Neuronal stem cell (in vitro differentiated cells): ENCODE measurements around the gene FTSJ1.

Experiments
- DNase-seq: peaks from one replicate; pipeline ENCODE4 v3.0.0-alpha.2; 2013; ENCODE audit warnings: low spot score
- H2AFZ ChIP-seq: one replicate; pipeline ENCODE4 v1.6.1; 2013; ENCODE audit warnings: mild to moderate bottlenecking, low read length, inconsistent platforms
- H2AK5ac ChIP-seq: 2 replicates; pipeline ENCODE4 v1.6.1; 2013; ENCODE audit warnings: low read depth, mild to moderate bottlenecking, inconsistent platforms, low read length, moderate library complexity, mixed read lengths
- H2BK120ac ChIP-seq: 2 replicates; pipeline ENCODE4 v1.6.1; 2013; ENCODE audit warnings: low read depth, mild to moderate bottlenecking, inconsistent platforms, low read length, moderate library complexity, mixed read lengths
- H2BK12ac ChIP-seq: one replicate; pipeline ENCODE4 v1.6.1; 2013; ENCODE audit warnings: low read length, inconsistent platforms
- H2BK15ac ChIP-seq: 2 replicates; pipeline ENCODE4 v1.6.1; 2013; ENCODE audit warnings: mild to moderate bottlenecking, low read length, inconsistent platforms, mixed read lengths
- H2BK5ac ChIP-seq: one replicate; pipeline ENCODE4 v1.6.1; 2013; ENCODE audit warnings: inconsistent platforms, mild to moderate bottlenecking, low read length, moderate library complexity
- H3K14ac ChIP-seq: one replicate; pipeline ENCODE4 v1.6.1; 2013; ENCODE audit warnings: low read length, inconsistent platforms
- H3K18ac ChIP-seq: 2 replicates; pipeline ENCODE4 v1.6.1; 2013; ENCODE audit warnings: low read length, inconsistent platforms
- H3K23ac ChIP-seq: 2 replicates; pipeline ENCODE4 v1.6.1; 2013; ENCODE audit warnings: low read depth, mild to moderate bottlenecking, mixed read lengths, low read length, inconsistent platforms; ENCODE audit not compliant: poor library complexity
- H3K27ac ChIP-seq: replicated peaks from 3 replicates; pipeline ENCODE4 v1.5.1; 2013; ENCODE audit warnings: low read length, inconsistent platforms
- H3K27me3 ChIP-seq, 3 experiments: 2 replicates each; pipeline ENCODE4 v1.6.1; 2013; ENCODE audit warnings: low read length in 3 of 3, mild to moderate bottlenecking in 2 of 3, inconsistent platforms in 1 of 3, low read depth in 1 of 3, mixed read lengths in 1 of 3, moderate library complexity in 1 of 3; ENCODE audit not compliant: control insufficient read depth in 3 of 3, insufficient read depth in 3 of 3
- H3K36me3 ChIP-seq, 2 donors: replicated peaks in 1 of 2; 2 replicates each; pipeline ENCODE4 v1.6.1; 2013; ENCODE audit warnings: low read length in 2 of 2; ENCODE audit not compliant: control insufficient read depth in 2 of 2, insufficient read depth in 2 of 2
- H3K4ac ChIP-seq: 2 replicates; pipeline ENCODE4 v1.6.1; 2013; ENCODE audit warnings: inconsistent platforms, mild to moderate bottlenecking, low read length, moderate library complexity
- H3K4me1 ChIP-seq, 2 donors: 1 replicate in 1 of 2; 2 replicates in 1 of 2; pipeline ENCODE4 v1.6.1; 2013; ENCODE audit warnings: low read length in 2 of 2, low read depth in 1 of 2; ENCODE audit not compliant: control insufficient read depth in 2 of 2, insufficient read depth in 1 of 2
- H3K4me2 ChIP-seq: one replicate; pipeline ENCODE4 v1.6.1; 2013; ENCODE audit warnings: mild to moderate bottlenecking, low read length, inconsistent platforms; ENCODE audit not compliant: insufficient read depth, poor library complexity, severe bottlenecking
- H3K4me3 ChIP-seq, 2 donors: 2 replicates each; pipeline ENCODE4 v1.5.1; 2013; ENCODE audit warnings: low read length in 2 of 2, mild to moderate bottlenecking in 2 of 2, inconsistent platforms in 1 of 2, moderate library complexity in 1 of 2
- H3K79me1 ChIP-seq: one replicate; pipeline ENCODE4 v1.6.1; 2013; ENCODE audit warnings: low read depth, mild to moderate bottlenecking, inconsistent platforms, low read length, moderate library complexity
- H3K9ac ChIP-seq: one replicate; pipeline ENCODE4 v1.6.1; 2013; ENCODE audit warnings: mild to moderate bottlenecking, low read depth, low read length, inconsistent platforms; ENCODE audit not compliant: poor library complexity
- H3K9me3 ChIP-seq, 2 donors: replicated peaks in 1 of 2; 2 replicates each; pipeline versions ENCODE3 to v1.6.1; 2013; ENCODE audit warnings: low read length in 2 of 2, mild to moderate bottlenecking in 2 of 2, inconsistent platforms in 1 of 2, low read depth in 1 of 2, mixed read lengths in 1 of 2, moderate library complexity in 1 of 2; ENCODE audit not compliant: control insufficient read depth in 2 of 2, insufficient read depth in 1 of 2
- H4K8ac ChIP-seq: one replicate; pipeline ENCODE4 v1.6.1; 2013; ENCODE audit warnings: low read depth, mild to moderate bottlenecking, inconsistent platforms, low read length, moderate library complexity
- H4K91ac ChIP-seq: one replicate; pipeline ENCODE4 v1.6.1; 2013; ENCODE audit warnings: low read length, low read depth, mild to moderate bottlenecking, inconsistent platforms; ENCODE audit not compliant: poor library complexity
- whole genome bisulfite sequencing, 2 donors: extraction: QIAGEN DNeasy Blood & Tissue Kit; methylation state at CpG; one replicate each; pipeline ENCODE4 v1.1.7; 2013; ENCODE audit warnings: missing lambda C conversion rate in 2 of 2, mixed read lengths in 1 of 2; ENCODE audit not compliant: insufficient read length in 2 of 2, insufficient replicate concordance in 1 of 2; ENCODE audit errors: extremely low coverage in 2 of 2; 5-methylcytosine and 5-hydroxymethylcytosine counted together

Gene FTSJ1

GRCh38 chrX:48498374-48498809, 22.4 kb downstream of the FTSJ1 start:
- no peaks in the 10 kb centered on the region for H3K9me3 ChIP-seq
- no CpG with 5 or more reads among the region's 6 CpGs for WGBS, 2 donors

GRCh38 chrX:48504261-48504660, 28.3 kb downstream of the FTSJ1 start:
- Histone ChIP-seq H2BK15ac (no peak overlapping the region), H3K36me3 (no peaks in the 10 kb centered on the region), H3K4me2 (no peak overlapping the region), H3K9me3 (no peaks in the 10 kb centered on the region), H2AK5ac (no peak overlapping the region), H3K4me1 (peaks cover 4% of the 10 kb centered on the region in 2 donors), H2AFZ (no peak overlapping the region), H2BK120ac (no peak overlapping the region), H3K4me3 (no peak overlapping the region), H4K91ac (no peak overlapping the region), H3K14ac (no peak overlapping the region), H3K4ac (no peak overlapping the region), H2BK12ac (no peak overlapping the region), H3K9ac (no peak overlapping the region), H3K18ac (no peak overlapping the region), H3K27ac (no peak overlapping the region), H2BK5ac (no peak overlapping the region), H4K8ac (no peak overlapping the region), H3K27me3 (no peaks in the 10 kb centered on the region), H3K23ac (no peak overlapping the region), H3K79me1 (no peaks in the 10 kb centered on the region)
- WGBS, 2 donors = no CpG with 5 or more reads among the region's 7 CpGs
- no peak for DNase-seq

More at GRCh38 chrX:48498374-48498809, 22.4 kb downstream of the FTSJ1 start:
- H2BK15ac ChIP-seq = no peak overlapping the region
- no peak overlapping the region for H2BK5ac ChIP-seq
- H3K27me3 ChIP-seq = no peaks in the 10 kb centered on the region
- no peak overlapping the region for H3K23ac ChIP-seq
- no peak overlapping the region for H3K14ac ChIP-seq
- no peak overlapping the region for H2AFZ ChIP-seq
- no peak overlapping the region for H3K27ac ChIP-seq
- no peak overlapping the region for H2BK12ac ChIP-seq
- H3K9ac ChIP-seq = no peak overlapping the region
- H3K4me3 ChIP-seq = no peak overlapping the region
- no peaks in the 10 kb centered on the region for H3K36me3 ChIP-seq
- H4K8ac ChIP-seq = no peak overlapping the region
- no peak overlapping the region for H2AK5ac ChIP-seq
- DNase-seq = no peak
- H2BK120ac ChIP-seq = no peak overlapping the region
- H3K4me2 ChIP-seq = no peak overlapping the region
- no peaks in the 10 kb centered on the region for H3K4me1 ChIP-seq
- no peak overlapping the region for H3K4ac ChIP-seq
- no peak overlapping the region for H3K18ac ChIP-seq
- H3K79me1 ChIP-seq = no peaks in the 10 kb centered on the region
- H4K91ac ChIP-seq = no peak overlapping the region

DNA sequence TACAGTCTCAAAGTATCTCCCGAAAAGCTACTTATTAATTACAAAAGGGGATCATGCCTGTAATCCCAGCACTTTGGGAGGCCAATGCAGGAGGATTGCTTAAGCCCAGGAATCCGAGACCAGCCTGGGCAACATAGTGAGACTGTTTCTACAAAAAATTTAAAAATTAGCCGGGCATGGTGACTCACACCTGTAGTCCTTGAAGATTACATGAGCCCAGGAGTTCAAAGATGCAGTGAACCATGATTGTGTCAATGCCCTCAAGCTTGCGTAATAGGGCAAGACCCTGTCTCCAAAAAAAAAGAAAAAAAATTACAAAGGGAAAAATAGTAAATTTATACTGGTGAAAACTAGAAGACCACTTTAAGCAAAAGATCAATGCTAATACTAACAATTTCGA, 29.5 kb downstream of the FTSJ1 start:
- Histone ChIP-seq H3K4ac (no peak overlapping the region), H3K9me3 (no peaks in the 10 kb centered on the region), H4K91ac (no peak overlapping the region), H2BK12ac (no peak overlapping the region), H3K4me2 (no peak overlapping the region), H3K9ac (no peak overlapping the region), H3K14ac (no peak overlapping the region), H3K27me3 (no peaks in the 10 kb centered on the region), H4K8ac (no peak overlapping the region), H3K27ac (no peak overlapping the region), H2AFZ (no peak overlapping the region), H3K36me3 (no peaks in the 10 kb centered on the region), H3K23ac (no peak overlapping the region), H2BK120ac (no peak overlapping the region), H3K4me3 (no peak overlapping the region), H3K4me1 (peaks cover 4% of the 10 kb centered on the region in 2 donors), H2BK15ac (no peak overlapping the region), H3K79me1 (no peaks in the 10 kb centered on the region), H2AK5ac (no peak overlapping the region), H2BK5ac (no peak overlapping the region), H3K18ac (no peak overlapping the region)
- DNase-seq = no peak
- WGBS, 2 donors = no CpG with 5 or more reads among the region's 5 CpGs

- Histone ChIP-seq H3K36me3 (no peaks in the 10 kb centered on the region), H2AK5ac (no peak overlapping the region), H3K27ac (no peak overlapping the region), H4K91ac (no peak overlapping the region), H3K4me2 (no peak overlapping the region), H2BK15ac (no peak overlapping the region), H3K23ac (no peak overlapping the region), H2AFZ (no peak overlapping the region), H3K14ac (no peak overlapping the region), H2BK120ac (no peak overlapping the region), H3K9ac (no peak overlapping the region), H3K18ac (no peak overlapping the region), H3K79me1 (no peaks in the 10 kb centered on the region), H3K4me3 (no peak overlapping the region), H2BK5ac (no peak overlapping the region), H3K9me3 (no peaks in the 10 kb centered on the region), H3K4me1 (peaks cover 4% of the 10 kb centered on the region in 2 donors), H3K4ac (no peak overlapping the region), H3K27me3 (no peaks in the 10 kb centered on the region), H4K8ac (no peak overlapping the region), H2BK12ac (no peak overlapping the region)
- no CpG with 5 or more reads among the region's 5 CpGs for WGBS, 2 donors
- no peak for DNase-seq
Observed at GRCh38 chrX:48507246-48507645, 31.2 kb downstream of the FTSJ1 start.
